KMS-11 (cell line): ENCODE measurements around the gene HSD17B2.

Source experiments
- H2AFZ ChIP-seq: fragments of 200-600 bp; sonication (generic); 2 replicates; pipeline ENCODE4 v1.6.1; 2016; ENCODE audit warnings: antibody characterized with exemption, mixed run types, low read depth
- H3K27ac ChIP-seq: fragments of 200-600 bp; sonication (generic); 2 replicates; pipeline ENCODE4 v1.6.1; 2016; ENCODE audit warnings: mild to moderate bottlenecking, mixed run types
- H3K27me3 ChIP-seq: fragments of 200-600 bp; sonication (generic); 2 replicates; pipeline ENCODE4 v1.6.1; 2017; ENCODE audit warnings: mild to moderate bottlenecking, low read depth, mixed run types, moderate library complexity; ENCODE audit not compliant: insufficient read depth
- H3K36me3 ChIP-seq: fragments of 200-600 bp; sonication (generic); 2 replicates; pipeline ENCODE4 v1.6.1; 2017; ENCODE audit warnings: mild to moderate bottlenecking, mixed run types; ENCODE audit not compliant: insufficient read depth
- H3K4me1 ChIP-seq: fragments of 200-600 bp; sonication (generic); 2 replicates; pipeline ENCODE4 v1.6.1; 2016; ENCODE audit warnings: mild to moderate bottlenecking, low read depth, mixed run types; ENCODE audit not compliant: poor library complexity, severe bottlenecking
- H3K4me2 ChIP-seq: fragments of 200-600 bp; sonication (generic); 2 replicates; pipeline ENCODE4 v1.7.0; 2016; ENCODE audit warnings: mild to moderate bottlenecking, mixed run types
- H3K4me3 ChIP-seq: fragments of 200-600 bp; sonication (generic); IDR thresholded peaks from 2 replicates; pipeline ENCODE4 v1.6.1; 2017; ENCODE audit warnings: low read depth, low read length, mixed read lengths; ENCODE audit not compliant: insufficient read depth
- H3K79me2 ChIP-seq: fragments of 200-600 bp; sonication (generic); 2 replicates; pipeline ENCODE4 v1.6.1; 2016; ENCODE audit warnings: low read depth, mixed run types; ENCODE audit not compliant: insufficient read depth
- H3K9ac ChIP-seq: fragments of 200-600 bp; sonication (generic); 2 replicates; pipeline ENCODE4 v1.6.1; 2016; ENCODE audit warnings: mild to moderate bottlenecking, mixed run types
- H4K20me1 ChIP-seq: fragments of 200-600 bp; sonication (generic); 2 replicates; pipeline ENCODE4 v1.6.1; 2016; ENCODE audit warnings: mild to moderate bottlenecking, mixed run types; ENCODE audit not compliant: insufficient read depth
- TF ChIP-seq, protein P1 (sequence below): fragments of 200-600 bp; sonication (generic); conservative IDR thresholded peaks from 2 replicates; pipeline ENCODE4 v1.6.1; 2017; ENCODE audit warnings: low read depth, mild to moderate bottlenecking, antibody characterized with exemption, low read length, moderate library complexity, mixed read lengths

The HSD17B2 gene

DNA sequence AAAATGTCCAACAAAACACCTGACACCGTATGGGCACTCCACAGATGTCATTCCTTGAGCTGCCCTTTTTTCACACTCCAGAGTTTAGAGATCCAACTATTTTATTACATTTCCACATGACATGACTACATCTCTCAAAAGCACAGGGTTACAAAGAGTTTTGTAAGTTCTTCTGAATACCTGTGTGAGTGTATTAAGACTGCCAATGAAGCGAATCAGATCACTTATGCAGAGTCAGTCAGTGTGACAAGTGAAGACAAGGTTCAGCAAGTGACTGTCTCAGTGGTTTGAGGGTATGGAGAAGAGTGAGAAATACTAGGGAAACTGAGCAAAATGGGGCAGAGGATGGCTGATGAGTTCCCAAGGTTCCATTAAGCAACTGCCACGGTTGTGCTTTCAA is 32.2 kb upstream of the HSD17B2 start:
- Histone ChIP-seq H2AFZ (no peak overlapping the region), H3K4me2 (no peak overlapping the region), H3K27ac (no peak overlapping the region), H3K36me3 (no peaks in the 10 kb centered on the region; the same call in 1 of the 2 replicates), H3K4me3 (no peak overlapping the region), H3K79me2 (no peaks in the 10 kb centered on the region), H3K9ac (no peak overlapping the region), H3K27me3 (no peaks in the 10 kb centered on the region), H4K20me1 (no peaks in the 10 kb centered on the region), H3K4me1 (no peaks in the 10 kb centered on the region)
- TF ChIP-seq, protein P1, sequence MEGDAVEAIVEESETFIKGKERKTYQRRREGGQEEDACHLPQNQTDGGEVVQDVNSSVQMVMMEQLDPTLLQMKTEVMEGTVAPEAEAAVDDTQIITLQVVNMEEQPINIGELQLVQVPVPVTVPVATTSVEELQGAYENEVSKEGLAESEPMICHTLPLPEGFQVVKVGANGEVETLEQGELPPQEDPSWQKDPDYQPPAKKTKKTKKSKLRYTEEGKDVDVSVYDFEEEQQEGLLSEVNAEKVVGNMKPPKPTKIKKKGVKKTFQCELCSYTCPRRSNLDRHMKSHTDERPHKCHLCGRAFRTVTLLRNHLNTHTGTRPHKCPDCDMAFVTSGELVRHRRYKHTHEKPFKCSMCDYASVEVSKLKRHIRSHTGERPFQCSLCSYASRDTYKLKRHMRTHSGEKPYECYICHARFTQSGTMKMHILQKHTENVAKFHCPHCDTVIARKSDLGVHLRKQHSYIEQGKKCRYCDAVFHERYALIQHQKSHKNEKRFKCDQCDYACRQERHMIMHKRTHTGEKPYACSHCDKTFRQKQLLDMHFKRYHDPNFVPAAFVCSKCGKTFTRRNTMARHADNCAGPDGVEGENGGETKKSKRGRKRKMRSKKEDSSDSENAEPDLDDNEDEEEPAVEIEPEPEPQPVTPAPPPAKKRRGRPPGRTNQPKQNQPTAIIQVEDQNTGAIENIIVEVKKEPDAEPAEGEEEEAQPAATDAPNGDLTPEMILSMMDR: no peak

DNA sequence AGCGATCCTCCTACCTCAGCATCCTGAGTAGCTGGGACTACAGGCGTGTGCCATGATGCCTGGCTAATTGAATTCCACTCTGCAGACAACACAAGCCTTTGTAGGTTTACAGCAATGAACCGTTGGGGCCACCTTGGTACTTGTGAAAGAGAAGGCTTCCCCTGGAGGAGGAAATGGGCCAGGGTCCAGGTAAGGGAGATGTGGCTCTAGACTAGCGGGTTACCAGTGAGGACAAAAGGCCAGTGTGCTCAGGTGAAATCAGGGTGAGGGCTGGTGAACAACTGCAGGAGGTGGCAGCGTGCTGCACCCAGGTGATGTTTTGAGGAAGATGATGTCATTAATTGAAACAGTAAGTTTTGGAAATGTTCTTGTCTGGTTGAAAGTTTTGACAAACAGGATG is 30.5 kb upstream of the HSD17B2 start:
- TF ChIP-seq, protein P1: no peak
- Histone ChIP-seq H3K27me3 (no peaks in the 10 kb centered on the region), H3K36me3 (no peaks in the 10 kb centered on the region; the same call in 1 of the 2 replicates), H4K20me1 (no peaks in the 10 kb centered on the region), H3K4me2 (no peak overlapping the region), H3K27ac (no peak overlapping the region), H3K4me1 (no peaks in the 10 kb centered on the region), H3K79me2 (no peaks in the 10 kb centered on the region), H2AFZ (no peak overlapping the region), H3K4me3 (no peak overlapping the region), H3K9ac (no peak overlapping the region)

DNA sequence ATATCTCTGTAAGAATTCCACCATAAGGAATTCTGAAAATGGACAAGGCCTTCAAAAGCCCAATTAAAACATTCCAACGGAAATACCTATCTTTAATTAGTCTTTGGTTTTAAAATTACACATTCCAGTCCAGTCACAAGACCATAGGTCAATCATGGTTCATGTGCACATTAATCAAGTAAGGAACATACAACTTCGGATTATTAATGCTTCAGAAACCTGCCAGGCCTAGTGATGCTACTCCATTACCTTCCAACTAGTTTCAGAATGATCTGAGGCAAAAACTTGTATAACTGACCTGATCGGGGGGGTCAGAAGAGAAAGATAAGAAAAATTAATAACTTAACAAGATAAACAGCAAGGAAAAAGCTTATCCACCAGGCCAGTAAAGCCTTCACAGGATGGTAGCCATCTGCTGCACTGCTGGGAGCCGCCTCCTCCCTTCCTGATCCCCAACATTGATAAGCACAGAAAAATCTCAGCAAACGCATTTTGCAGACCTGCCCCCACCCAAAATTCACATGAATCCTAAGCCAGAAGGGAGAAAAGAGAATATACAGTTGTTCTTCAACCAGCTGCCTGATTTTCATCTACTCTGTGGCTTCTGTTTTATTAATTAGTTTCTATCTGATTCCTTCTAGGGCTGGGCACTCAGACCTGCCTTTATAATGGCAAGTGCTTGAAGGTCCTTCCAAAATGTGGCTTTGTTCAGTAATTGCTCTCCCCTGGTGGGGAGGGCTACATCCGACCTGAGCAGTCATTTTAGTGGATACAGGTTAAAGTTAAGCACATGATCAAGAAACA is 29.8 kb upstream of the HSD17B2 start:
- no peak overlapping the region for H3K9ac ChIP-seq
- H3K4me2 ChIP-seq: no peak overlapping the region
- H4K20me1 ChIP-seq: no peaks in the 10 kb centered on the region
- H3K27me3 ChIP-seq: no peaks in the 10 kb centered on the region
- TF ChIP-seq, protein P1: no peak
- H3K27ac ChIP-seq: no peak overlapping the region
- no peak overlapping the region for H3K4me3 ChIP-seq
- no peaks in the 10 kb centered on the region; the same call in 1 of the 2 replicates for H3K79me2 ChIP-seq
- no peaks in the 10 kb centered on the region for H3K36me3 ChIP-seq
- peaks cover 2% of the 10 kb centered on the region for H3K4me1 ChIP-seq
- no peak overlapping the region for H2AFZ ChIP-seq

DNA sequence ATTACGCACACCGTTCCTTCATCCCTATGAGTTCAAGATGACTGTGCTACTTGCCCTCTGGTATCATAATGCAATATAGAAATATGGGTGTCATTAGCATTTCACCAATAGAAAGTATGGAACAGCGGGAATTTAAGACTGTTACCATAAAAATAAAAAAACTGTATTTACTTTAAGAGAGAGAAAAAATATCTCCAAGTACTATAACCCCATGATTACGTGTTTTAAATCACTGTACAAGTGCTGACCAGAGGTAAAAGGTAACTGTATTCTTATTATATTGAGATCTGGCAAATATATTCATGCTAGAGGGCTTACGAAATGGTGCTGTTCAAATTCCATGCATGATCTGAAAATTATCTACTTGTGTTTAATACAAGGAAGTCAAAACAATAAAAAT is 29.0 kb upstream of the HSD17B2 start:
- Histone ChIP-seq H3K4me3 (no peak overlapping the region), H4K20me1 (no peaks in the 10 kb centered on the region), H3K79me2 (no peaks in the 10 kb centered on the region; the same call in 1 of the 2 replicates), H3K4me2 (no peak overlapping the region), H3K27me3 (no peaks in the 10 kb centered on the region), H3K4me1 (peaks cover 6% of the 10 kb centered on the region), H3K9ac (no peak overlapping the region), H2AFZ (no peak overlapping the region), H3K36me3 (no peaks in the 10 kb centered on the region), H3K27ac (no peak overlapping the region)
- TF ChIP-seq, protein P1: no peak
